HG03432 (cell line): ENCODE data around the gene NOTUM.
"Not testable (repeated sequence)": the region's sequence is repeated elsewhere in the genome, so short reads cannot be mapped to it uniquely, and the experiment has no call there.

Experiments used
- ATAC-seq: cut with Tn5 transposase; IDR thresholded peaks from one replicate; pipeline ENCODE4 v1.9.1; 2021; ENCODE audit warnings: mild to moderate bottlenecking, moderate library complexity; ENCODE audit not compliant: unreplicated experiment

NOTUM gene

DNA sequence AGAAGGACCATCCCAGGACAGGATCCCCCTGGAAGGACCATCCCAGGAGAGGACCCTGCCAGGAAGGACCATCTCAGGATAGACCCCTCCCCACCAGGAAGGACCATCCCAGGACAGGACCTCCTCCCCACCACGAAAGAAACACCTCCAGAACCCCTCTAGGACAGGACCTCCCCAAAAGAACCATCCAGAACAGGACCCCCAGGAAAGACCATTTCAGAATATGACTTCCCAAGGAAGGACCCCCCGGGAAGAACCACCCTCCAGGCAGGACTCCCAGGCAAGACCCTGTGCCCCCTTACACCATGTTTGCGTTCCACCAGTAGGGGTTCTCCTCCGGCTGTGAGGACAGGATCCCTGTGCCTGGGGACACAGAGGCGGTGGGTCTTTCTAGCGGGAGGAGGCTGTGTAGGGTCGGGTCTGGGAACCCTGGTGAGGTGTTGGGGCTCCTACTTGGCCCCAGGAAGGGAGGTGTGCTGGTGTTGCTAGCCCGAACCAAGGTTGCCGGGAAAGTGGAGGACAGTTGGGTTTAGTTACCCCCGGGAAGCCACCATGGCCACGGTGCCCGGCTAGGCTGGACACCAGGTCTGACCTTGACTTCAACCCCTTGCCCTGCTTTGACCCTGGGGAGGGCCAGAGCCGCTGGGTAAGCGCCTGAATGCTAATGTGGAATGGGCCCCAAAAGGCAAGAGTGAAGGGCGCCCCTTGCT is 2.2 kb downstream of the NOTUM start:
- ATAC-seq, result no peak

DNA sequence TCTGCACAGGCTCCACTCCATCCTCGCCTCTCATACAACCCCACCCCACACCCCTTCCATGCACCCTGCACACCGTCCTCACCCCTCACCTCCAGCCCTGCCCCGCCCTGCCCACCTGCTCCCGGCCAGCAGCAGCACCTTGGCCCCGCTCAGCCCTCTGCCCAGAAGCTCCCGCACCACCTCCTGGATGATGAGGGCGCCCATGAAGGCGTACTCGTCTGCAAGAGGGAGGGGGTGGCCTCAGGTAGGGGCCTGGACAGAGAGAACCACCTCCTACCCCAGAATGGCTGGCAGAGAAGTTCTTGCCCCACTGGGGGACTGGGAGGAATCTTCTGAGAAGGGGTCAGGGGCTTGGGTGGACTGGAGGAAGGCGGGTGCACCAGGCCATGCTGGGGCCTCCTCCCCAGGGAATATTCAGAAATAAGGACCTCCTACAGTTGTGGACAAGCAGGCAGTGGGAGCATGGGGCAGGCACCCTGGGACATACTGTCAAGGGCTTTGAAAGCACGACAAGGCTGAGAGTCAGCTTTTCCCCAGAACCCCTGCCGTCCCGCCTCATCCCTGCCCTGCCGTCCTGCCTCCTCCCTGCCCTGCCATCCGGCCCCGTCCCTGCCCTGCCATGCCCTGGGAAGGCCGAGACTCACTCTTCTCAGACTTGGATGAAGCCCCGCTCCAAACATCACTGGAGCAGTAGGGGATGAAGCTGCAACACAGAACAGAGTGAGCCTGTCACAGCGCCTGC is 3.1 kb downstream of the NOTUM start:
- ATAC-seq, result no peak

DNA sequence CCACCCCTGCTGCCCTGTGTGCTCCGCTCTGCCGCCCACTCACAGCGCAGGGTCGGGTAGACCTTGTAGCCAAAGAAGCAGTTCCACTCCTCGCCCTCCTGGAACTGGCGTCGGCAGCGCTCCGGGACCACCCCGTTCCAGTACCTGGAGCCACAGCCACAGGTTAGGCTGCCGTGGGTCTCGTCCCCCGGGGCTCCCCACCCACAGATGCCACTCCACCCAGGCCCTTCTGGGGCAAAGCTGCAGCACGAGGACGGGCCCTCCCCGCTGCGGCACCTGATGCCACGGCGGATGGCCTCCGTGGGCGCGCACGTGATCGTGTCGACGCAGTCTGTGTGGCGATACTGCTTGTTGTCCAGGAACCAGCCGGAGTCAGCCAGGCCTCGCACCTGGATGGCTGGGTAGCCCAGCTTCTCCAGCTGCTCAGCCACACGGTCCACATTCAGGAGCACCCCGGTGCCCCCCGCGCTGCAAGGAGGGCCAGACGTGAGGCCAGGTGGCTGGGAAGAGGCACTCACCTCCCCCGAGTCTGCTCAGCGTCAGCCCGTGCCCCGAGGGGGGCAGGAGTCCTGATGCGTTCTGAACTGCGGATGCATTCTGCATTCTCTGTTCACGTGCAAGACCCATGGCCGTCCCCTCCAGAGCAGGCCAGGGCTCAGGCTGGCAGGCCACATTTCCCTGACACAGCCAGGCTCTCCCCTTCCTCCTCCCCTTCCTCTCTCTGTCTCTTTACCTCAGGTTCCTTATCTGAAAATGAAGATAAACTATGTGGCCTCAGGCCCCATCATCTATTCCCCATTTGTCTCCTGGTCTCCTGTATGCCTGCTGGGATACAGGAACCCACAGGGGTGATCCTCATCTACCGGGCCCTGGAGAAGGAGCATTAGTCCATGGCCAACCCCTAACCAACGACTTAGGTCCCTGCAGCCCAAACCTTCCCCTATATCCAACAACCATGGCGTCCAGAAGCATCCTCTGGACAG is 4.1 kb downstream of the NOTUM start:
- no peak for ATAC-seq

DNA sequence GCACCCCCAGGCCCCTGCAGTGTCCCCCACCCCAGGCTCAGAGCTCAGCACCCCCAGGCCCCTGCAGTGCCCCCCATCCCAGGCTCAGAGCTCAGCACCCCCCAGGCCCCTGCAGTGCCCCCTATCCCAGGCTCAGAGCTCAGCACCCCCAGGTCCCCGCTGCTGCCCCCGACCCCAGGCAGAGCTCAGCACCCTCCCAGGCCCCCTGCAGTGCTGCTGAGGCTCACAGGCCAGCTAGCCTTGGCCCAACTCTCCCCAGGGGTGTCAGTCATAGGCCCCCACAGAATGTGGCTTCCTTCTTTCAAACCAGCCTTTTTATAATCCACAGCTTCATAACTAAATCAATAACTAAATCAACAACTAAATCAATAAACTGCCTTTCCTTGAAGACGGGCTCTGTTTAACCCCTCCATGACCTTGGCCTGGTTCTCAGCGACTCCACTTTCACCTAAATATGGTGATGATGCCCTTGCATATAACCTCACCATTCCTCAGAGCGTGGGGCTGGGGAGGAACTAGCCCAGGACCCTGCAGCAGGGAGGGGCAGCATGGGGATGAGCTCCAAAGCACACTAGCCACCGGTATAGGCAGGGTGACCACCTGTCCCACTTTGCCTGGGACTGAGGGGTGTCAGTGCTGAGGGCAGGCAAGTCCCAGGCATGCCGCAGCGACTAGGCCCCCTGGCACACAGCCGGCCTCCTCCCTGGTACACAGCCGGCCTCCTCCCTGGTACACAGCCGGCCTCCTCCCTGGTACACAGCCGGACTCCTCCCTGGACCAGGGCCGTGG is 5.0 kb downstream of the NOTUM start:
- no peak for ATAC-seq

DNA sequence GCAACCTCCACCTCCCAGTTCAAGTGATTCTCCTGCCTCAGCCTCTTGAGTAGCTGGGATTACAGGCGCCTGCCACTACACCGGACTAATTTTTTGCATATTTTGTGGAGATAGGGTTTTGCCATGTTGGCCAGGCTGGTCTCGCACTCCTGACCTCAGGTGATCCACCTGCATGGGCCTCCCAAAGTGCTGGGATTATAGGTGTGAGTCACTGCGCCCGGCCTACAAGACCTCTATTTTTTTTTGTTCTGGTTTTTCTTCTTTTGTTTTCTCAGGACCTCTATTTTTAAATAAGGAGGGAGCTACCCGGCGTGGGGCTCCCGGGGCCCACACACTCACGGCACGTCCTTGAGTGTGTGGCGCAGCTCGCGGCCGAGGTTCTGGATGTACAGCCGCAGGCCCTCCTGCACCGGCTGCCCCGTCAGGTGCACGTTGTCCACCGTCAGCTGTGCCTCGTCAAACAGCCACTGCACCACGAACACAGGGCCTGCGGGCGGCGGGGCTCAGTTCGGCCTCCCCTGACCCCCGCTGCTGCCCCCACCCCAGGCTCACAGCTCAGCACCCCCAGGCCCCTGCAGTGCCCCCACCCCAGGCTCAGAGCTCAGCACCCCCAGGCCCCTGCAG is 5.8 kb downstream of the NOTUM start:
- no peak for ATAC-seq

DNA sequence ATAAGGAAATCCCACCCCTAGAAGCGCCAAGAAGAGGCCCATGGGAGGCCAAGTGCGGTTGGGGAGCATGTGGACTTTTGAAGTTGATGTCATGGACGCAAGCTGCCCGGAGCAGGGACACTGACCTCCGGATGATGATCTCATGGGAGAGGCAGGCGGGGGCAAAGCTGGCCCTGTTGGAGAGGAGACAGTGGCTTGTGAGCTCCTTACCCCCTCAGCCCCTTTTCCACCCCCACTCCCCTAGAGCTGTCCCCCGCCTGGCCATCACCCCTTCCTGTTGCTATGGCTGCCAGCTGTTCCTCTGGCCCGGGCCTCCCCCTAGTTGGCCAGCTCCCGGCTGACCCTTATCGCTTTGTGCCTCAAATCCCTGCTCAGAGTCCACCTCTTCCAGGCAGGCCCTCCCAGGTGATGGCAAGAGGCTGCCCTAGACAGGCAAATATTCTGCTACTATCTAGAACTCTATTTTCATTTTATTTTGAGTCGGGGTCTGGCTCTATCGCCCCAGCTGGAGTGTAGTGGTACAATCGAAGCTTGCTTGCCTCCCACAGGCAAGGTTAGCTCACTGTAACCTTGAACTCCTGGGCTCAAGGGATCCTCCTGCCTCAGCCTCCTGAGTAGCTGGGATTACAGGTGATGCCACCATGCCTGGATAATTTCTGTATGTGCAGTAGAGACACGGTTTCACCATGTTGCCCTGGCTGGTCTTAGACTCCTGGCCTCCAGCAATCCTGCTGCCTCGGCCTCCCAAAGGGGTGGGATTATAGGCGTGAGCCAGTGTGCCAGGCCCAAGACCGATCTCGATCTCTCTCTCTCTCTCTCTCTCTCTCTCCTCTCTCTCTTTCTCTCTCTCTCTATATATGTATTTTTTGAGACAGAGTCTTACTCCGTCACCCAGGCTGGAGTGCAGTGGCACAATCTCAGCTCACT is 6.6 kb downstream of the NOTUM start:
- no peak for ATAC-seq

DNA sequence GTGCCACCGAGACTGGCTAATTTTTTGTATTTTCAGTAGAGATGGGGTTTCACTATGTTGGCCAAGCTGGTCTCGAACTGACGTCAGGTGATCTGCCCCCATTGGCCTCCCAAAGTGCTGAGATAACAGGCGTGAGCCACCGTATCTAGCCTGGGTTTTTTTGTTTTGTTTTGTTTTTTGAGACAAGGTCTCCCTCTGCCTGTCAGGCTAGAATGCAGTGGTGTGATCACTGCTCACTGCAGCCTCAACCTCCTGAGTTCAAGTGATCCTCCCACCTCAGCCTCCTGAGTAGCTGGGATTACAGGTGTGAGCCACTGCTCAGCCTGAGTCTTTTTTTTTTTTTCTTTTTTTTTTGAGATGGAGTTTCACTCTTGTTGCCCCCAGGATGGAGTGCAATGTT is 7.5 kb downstream of the NOTUM start:
- not testable (repeated sequence) for ATAC-seq

GRCh38 chr17:81952792-81953228 is 8.2 kb downstream of the NOTUM start:
- no peak for ATAC-seq

- no peak for ATAC-seq
These were observed 9.0 kb downstream of the NOTUM start for GRCh38 chr17:81951785-81952684.

- no peak for ATAC-seq
These were observed 10.5 kb downstream of the NOTUM start for GRCh38 chr17:81950501-81950900.

- ATAC-seq, result no peak
These were observed 12.2 kb downstream of the NOTUM start for GRCh38 chr17:81948635-81949378.

GRCh38 chr17:81947189-81947588 is 13.8 kb downstream of the NOTUM start, which contains the start of gene MYADML2:
Gene MYADML2 (minus strand): TSS chr17:81947233. CDS start chr17:81941741, 5,492 bp downstream.
- ATAC-seq, result no peak

DNA sequence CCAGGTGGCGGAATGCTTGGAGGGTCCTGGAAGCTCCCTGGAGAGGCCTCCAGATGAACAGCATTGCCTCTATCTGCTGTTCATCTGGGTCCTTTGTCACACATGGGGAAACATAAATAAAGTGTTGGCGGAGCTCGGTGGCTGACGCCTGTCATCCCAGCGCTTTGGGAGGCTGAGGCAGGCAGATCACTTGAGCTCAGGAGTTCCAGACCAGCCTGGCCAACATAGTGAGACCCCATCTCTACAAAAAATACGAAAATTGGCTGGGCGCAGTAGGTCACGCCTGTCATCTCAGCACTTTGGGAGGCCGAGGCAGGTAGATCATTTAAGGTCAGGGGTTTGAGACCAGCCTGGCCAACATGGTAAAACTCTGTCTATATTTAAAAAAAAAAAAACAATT is 16.1 kb downstream of the NOTUM start:
- no peak for ATAC-seq

- ATAC-seq, result no peak
These were observed 18.8 kb downstream of the NOTUM start for GRCh38 chr17:81942167-81942553.

DNA sequence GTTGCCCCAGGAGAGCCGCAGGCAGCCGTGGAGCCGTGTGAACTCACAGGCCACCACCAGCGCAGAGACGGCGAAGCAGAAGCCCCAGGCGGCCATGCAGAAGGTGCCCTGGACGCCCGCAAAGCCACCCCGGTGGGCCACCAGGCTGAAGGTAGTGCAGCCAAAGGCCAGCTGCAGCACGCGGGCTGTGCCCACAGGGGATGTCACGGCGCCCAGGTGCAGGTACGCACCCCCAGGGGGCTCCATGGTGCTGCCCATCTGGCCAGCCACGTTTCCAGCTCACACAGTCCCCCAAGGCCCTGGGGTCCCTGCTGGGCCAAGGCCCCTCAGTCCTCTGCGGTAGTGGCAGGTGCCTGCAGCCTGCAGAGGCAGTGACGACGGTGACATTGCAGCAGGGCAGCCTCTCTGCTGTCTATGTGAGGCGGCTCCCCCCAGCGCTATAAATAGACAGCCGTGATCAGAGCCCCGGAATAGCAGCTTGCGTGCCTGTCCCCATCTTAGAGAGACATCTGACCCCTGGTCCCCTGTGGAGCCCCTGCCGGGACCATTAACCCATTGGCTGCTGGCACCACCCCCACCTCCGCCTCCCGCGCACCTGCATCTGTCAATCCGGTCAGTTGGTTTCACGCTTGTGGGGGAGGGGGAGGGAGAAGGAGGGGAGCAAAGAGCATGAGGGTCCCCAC is 19.4 kb downstream of the NOTUM start:
- no peak for ATAC-seq
